Stimulated activated CD4-positive, alpha-beta T cell treated with anti-CD3 and anti-CD28 coated beads, Interleukin-12 subunit alpha, Interleukin-12 subunit beta, amount 100 ng/mL, for 24 hours (primary cell): ENCODE results near the gene GRM8.

Source experiments
- DNase-seq, 2 experiments: peaks; one replicate each; pipeline ENCODE4 v3.0.0-alpha.2; 2020; ENCODE audit warnings: low read depth in 2 of 2

Gene GRM8

DNA sequence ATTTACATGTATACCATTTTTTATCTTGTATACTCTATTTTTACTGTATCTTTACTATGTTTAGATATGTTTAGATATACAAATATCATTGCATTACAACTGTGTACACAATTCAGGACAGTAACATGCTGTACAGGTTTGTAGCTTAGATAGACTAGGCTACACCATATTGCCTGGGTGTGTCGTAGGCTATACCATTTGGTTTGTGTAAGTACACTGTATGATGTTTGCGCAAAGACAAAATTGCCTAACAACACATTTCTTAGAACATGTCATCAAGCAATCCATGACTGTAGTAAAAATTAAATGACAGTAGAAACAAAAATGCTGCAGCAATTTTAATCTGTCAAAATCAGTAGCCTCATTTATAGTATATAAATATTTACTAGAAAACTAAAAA lies 812.2 kb downstream of the GRM8 start:
- no peak for DNase-seq

- no peak for DNase-seq
Observed at GRCh38 chr7:126436213-126436868, 816.4 kb downstream of the GRM8 start.

- DNase-seq, result no peak
Observed at GRCh38 chr7:126426652-126427051, 826.1 kb downstream of the GRM8 start.

DNA sequence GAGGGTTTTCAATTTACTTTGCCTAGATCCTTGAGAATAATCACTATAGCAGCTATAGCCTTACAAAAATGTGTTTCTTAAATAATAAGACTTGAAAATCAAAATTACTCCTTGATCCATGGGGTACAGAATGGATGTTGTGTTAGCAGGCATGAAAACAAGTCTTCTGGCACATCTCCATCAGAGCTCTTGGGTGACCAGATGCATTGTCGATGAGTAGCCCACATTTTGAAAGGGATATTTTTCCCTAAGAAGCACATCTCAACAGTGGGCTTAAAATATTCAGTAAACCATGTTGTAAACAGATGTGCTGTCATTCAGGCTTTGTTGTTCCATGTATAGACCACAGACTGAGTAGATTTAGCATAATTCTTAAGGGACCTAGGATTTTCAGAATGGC lies 827.8 kb downstream of the GRM8 start:
- no peak for DNase-seq

GRCh38 chr7:126419047-126419446 lies 833.7 kb downstream of the GRM8 start:
- DNase-seq, result no peak

- DNase-seq, result no peak
Observed at GRCh38 chr7:126411821-126412383, 840.8 kb downstream of the GRM8 start.

GRCh38 chr7:126411032-126411820 lies 841.5 kb downstream of the GRM8 start:
- DNase-seq, result no peak

DNA sequence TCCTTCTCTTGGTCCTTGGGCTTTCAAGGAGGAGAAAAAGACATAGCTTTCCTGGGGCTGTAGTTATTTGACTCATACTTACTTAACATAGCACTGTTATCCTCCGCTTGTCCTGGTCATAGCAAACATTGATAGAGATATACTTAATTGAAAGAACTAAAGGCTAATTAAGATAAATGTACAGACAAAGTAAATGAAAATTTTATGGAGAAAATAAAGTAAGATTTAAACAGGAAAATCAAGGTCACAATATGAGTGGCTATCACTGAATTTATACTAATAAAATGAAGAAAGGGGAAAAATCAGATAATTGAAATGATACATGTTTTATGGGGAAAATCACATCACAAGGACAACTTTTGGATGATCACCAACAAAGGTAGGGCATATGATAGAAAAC lies 849.7 kb downstream of the GRM8 start:
- DNase-seq, result no peak

- no peak for DNase-seq
Observed at GRCh38 chr7:126401918-126402317, 850.8 kb downstream of the GRM8 start.

- no peak for DNase-seq
Observed at GRCh38 chr7:126398851-126399529, 853.8 kb downstream of the GRM8 start.

DNA sequence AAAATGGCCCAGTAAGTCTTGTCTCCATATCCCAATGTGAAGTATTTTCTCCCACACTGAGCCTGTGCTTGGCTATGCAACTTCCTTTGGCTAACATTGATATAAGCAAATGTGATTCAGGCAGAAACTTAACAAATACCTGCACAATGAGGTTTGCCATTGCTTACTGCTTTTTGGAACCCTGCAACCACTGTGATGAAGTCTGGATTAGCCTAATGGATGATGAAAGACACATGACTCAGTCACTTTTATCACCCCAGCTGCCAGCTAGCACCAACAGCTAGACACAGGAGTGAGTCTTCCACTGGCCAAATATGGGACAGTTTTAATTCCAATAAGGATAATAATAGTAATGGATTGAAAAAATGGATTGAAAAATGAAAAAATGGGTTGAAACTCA lies 854.5 kb downstream of the GRM8 start:
- DNase-seq, result no peak

GRCh38 chr7:126394406-126394805 lies 858.3 kb downstream of the GRM8 start:
- DNase-seq, result no peak
